Thoracic aorta endothelial cell (primary cell): ENCODE measurements around the gene SLC25A15. TPM values are rescaled to one million over a fixed set of nuclear protein-coding genes. Genes with fewer than 3 reads are reported as not detected.

Experiments used
- small RNA-seq: library from RNA; depleted of rRNA; stranded (forward); fragments of <200 nt; gene quantifications from one replicate; pipeline ENCODE3, GENCODE V24; 2012
- total RNA-seq: library from RNA; depleted of rRNA; stranded (reverse); fragments of >200 nt; gene quantifications from 2 replicates; pipeline ENCODE4 v1.2.3, GENCODE V29; 2012

SLC25A15 gene
- total RNA-seq, result 26.1 and 27.0 TPM in 2 replicates

GRCh38 chr13:40789275-40790153 lies at the start of gene SLC25A15:
Gene SLC25A15 (plus strand): TSS chr13:40789611. CDS start chr13:40793227, 3,616 bp downstream.

DNA sequence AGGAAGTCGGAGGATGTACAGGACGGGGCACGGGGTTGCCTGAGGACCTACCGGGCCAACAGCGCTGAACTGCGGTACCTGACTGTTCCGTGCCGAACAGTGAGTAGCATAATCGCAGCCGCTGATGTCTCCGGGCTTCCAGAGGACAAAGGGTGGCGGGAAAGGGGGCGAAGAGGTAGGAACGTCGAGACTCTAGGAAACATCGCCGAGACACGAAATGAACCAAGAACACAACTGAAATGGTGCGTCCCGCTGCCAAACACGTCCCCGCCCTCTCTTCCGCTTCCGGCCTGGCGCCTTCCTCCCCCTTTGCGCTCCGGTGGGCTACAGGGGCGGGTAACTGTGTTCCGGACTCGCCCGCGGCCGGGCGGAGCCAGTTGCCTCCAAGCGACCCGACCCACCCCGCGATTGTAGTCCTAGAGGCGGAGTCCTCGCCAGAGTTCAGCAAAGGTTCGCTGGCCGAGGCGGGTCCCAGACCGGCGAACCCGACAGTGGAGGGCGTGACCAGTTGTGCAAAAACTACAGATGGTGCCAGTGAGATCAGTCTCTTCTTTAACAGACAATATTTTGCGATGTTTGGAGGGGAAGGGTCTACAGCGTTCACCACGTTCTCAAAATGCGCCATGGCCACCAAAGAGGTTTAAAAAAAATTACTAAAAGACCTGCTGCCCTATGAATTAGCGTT lies 18.3 kb upstream of the SLC25A15 start, which contains the start of gene MRPS31:
MRPS31 (minus strand) TSS at position 257 of the 685 bp plus-strand sequence; CDS start at position 203, 54 bp downstream.

Small RNA genes lying within 50 kb of the gene (small RNA-seq; reads per million reads assigned to genes)
- not detected for gene MIR621

Other genes with a start within 250 kb of the SLC25A15 start
- gene FOXO1, start 123.0 kb upstream of the SLC25A15 start, total RNA-seq, result 66.1 and 71.7 TPM in 2 replicates
- 26.6 and 26.9 TPM in 2 replicates for gene MRPS31, start 18.4 kb upstream of the SLC25A15 start, total RNA-seq
- 85.9 and 92.4 TPM in 2 replicates for gene ELF1, start 229.7 kb downstream of the SLC25A15 start, total RNA-seq